K562 (cell line): Measurements from ENCODE around the gene CNTRL. TPM values are rescaled to one million over a fixed set of nuclear protein-coding genes. Genes with fewer than 3 reads are reported as not detected.

Experiments used
- CCNT2 ChIP-seq: IDR thresholded peaks from 2 replicates; pipeline ENCODE4 v1.6.1; 2011; ENCODE audit warnings: borderline replicate concordance, low read depth, mild to moderate bottlenecking, moderate library complexity, mixed read lengths, low read length; ENCODE audit not compliant: insufficient read length; ENCODE audit errors: extremely low read depth
- HEY1 ChIP-seq: fragments of 250-450 bp; sonication (Bioruptor Pico); IDR thresholded peaks from 2 replicates; pipeline ENCODE4 v1.5.0; 2020; ENCODE audit warnings: mild to moderate bottlenecking, moderate library complexity, borderline replicate concordance
- HLTF ChIP-seq: fragments of 450-650 bp; IDR thresholded peaks from 2 replicates; pipeline ENCODE4 v1.6.1; 2016
- HNRNPH1 ChIP-seq: fragments of 200-400 bp; formaldehyde crosslinking; optimal IDR thresholded peaks from 2 replicates; pipeline ENCODE3; 2017; ENCODE audit warnings: low read depth, mild to moderate bottlenecking, low read length, moderate library complexity
- OTX1 ChIP-seq: fragments of 450-650 bp; formaldehyde crosslinking; IDR thresholded peaks from 2 replicates; pipeline ENCODE4 v1.4.0; 2022; ENCODE audit warnings: mild to moderate bottlenecking
- POLR2B ChIP-seq: fragments of 450-650 bp; IDR thresholded peaks from 2 replicates; pipeline ENCODE4 v1.6.1; 2018; ENCODE audit warnings: low read depth; ENCODE audit not compliant: partially characterized antibody
- PYGO2 ChIP-seq: fragments of 450-650 bp; IDR thresholded peaks from 2 replicates; pipeline ENCODE4 v1.6.1; 2016; ENCODE audit warnings: mild to moderate bottlenecking, missing genetic modification characterization, moderate library complexity, missing compliant biosample characterization
- RBFOX2 ChIP-seq: fragments of 200-400 bp; formaldehyde crosslinking; IDR thresholded peaks from 2 replicates; pipeline ENCODE4 v1.6.1; 2017; ENCODE audit warnings: low read depth, mild to moderate bottlenecking, low read length, moderate library complexity
- RNF2 ChIP-seq: sonication (generic); IDR thresholded peaks from 2 replicates; pipeline ENCODE4 v1.6.1; 2016
- SAP30 ChIP-seq: fragments of 200-600 bp; sonication (generic); IDR thresholded peaks from 2 replicates; pipeline ENCODE4 v1.6.1; 2012; ENCODE audit warnings: borderline replicate concordance, low read depth, mild to moderate bottlenecking, moderate library complexity, low read length, control low read depth, inconsistent platforms; ENCODE audit not compliant: insufficient read depth, poor library complexity, severe bottlenecking
- SNRNP70 ChIP-seq: fragments of 200-400 bp; formaldehyde crosslinking; optimal IDR thresholded peaks from 2 replicates; pipeline ENCODE3; 2017; ENCODE audit warnings: low read depth, low read length
- SREBF1 ChIP-seq: fragments of 150-350 bp; IDR thresholded peaks from 2 replicates; pipeline ENCODE4 v1.6.1; 2014; ENCODE audit warnings: antibody characterized with exemption, low read depth, low read length, borderline replicate concordance
- ZBTB8A ChIP-seq: fragments of 450-650 bp; IDR thresholded peaks from 2 replicates; pipeline ENCODE4 v1.6.1; 2018; ENCODE audit warnings: mild to moderate bottlenecking, moderate library complexity; ENCODE audit not compliant: partially characterized antibody
- ZC3H8 ChIP-seq: fragments of 450-650 bp; IDR thresholded peaks from 2 replicates; pipeline ENCODE4 v1.6.1; 2017
- ZKSCAN3 ChIP-seq: fragments of 250-450 bp; sonication (Bioruptor Pico); IDR thresholded peaks from 2 replicates; pipeline ENCODE4 v1.4.0; 2020
- polyA plus RNA-seq, 8 experiments: library from polyadenylated mRNA; depleted of rRNA in 4 of 8; stranded (reverse) in 5 of 8; unstranded in 3 of 8; fragments of >200 nt; fragmentation: Nextera tagmentation in 2 of 8; fragmentation: Illumina TruSeq in 1 of 8; extraction: Ambion mirVana in 2 of 8; extraction: Trizol in 1 of 8; gene quantifications; 2 replicates each; pipeline versions ENCODE4 v1.2.1 to v1.2.3, GENCODE V29; 2011 to 2014; ENCODE audit warnings: inconsistent platforms in 1 of 8, missing spikeins in 1 of 8
- total RNA-seq, 7 experiments: library from RNA; depleted of rRNA in 6 of 7; stranded (reverse); fragments of >200 nt in 6 of 7; fragmentation: Illumina TruSeq in 2 of 7; extraction: Trizol in 2 of 7; gene quantifications; 2 replicates each; pipeline versions ENCODE4 v1.2.1 to v1.2.3, GENCODE V29; 2011 to 2021; ENCODE audit warnings: low replicate concordance in 1 of 7
- TF ChIP-seq, protein P1 (sequence below): sonication (generic); formaldehyde crosslinking; IDR thresholded peaks from 2 replicates; pipeline ENCODE4 v1.8.0; 2023; ENCODE audit warnings: mild to moderate bottlenecking, missing genetic modification reagents
- TF ChIP-seq, protein P2 (sequence below): fragments of 450-650 bp; formaldehyde crosslinking; IDR thresholded peaks from 2 replicates; pipeline ENCODE4 v1.4.0; 2022; ENCODE audit warnings: missing genetic modification characterization
- TF ChIP-seq, protein P3 (sequence below): fragments of 450-650 bp; conservative IDR thresholded peaks from 2 replicates; pipeline ENCODE4 v1.6.1; 2016; ENCODE audit warnings: missing genetic modification characterization, low read depth, mild to moderate bottlenecking, missing compliant biosample characterization, moderate library complexity
- TF ChIP-seq, protein P4 (sequence below): sonication (generic); formaldehyde crosslinking; IDR thresholded peaks from 2 replicates; pipeline ENCODE4 v1.8.1; 2023; ENCODE audit warnings: mild to moderate bottlenecking, missing genetic modification reagents
- TF ChIP-seq, protein P5 (sequence below): IDR thresholded peaks from 2 replicates; pipeline ENCODE4 v1.6.1; 2011; ENCODE audit not compliant: insufficient read length; ENCODE audit errors: extremely low read depth

CNTRL gene
- total and polyA plus RNA-seq, 9 of the 15 experiments (the other 6 are each of a cell fraction or from before 2014, with no cell fraction given), result 9.2 to 28.9 (median 20.5) TPM

DNA sequence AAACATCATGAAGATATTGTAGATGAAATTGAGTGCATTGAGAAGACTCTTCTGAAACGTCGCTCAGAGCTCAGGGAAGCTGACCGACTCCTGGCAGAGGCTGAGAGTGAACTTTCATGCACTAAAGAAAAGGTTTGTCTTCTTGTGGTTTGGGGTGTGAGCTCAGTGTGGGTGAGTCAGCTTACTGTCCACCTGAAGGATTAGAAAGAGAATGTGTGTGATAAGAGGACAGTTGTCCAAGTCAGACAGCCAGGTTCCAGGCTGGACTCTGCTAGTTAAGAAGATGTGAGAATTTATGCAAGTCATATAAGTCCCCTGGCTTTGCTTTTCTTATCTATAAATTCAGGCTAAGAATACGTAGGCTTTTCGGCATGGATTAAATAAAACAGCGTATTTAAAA lies 80.0 kb downstream of the CNTRL start (continued):
- TF ChIP-seq, protein P1, sequence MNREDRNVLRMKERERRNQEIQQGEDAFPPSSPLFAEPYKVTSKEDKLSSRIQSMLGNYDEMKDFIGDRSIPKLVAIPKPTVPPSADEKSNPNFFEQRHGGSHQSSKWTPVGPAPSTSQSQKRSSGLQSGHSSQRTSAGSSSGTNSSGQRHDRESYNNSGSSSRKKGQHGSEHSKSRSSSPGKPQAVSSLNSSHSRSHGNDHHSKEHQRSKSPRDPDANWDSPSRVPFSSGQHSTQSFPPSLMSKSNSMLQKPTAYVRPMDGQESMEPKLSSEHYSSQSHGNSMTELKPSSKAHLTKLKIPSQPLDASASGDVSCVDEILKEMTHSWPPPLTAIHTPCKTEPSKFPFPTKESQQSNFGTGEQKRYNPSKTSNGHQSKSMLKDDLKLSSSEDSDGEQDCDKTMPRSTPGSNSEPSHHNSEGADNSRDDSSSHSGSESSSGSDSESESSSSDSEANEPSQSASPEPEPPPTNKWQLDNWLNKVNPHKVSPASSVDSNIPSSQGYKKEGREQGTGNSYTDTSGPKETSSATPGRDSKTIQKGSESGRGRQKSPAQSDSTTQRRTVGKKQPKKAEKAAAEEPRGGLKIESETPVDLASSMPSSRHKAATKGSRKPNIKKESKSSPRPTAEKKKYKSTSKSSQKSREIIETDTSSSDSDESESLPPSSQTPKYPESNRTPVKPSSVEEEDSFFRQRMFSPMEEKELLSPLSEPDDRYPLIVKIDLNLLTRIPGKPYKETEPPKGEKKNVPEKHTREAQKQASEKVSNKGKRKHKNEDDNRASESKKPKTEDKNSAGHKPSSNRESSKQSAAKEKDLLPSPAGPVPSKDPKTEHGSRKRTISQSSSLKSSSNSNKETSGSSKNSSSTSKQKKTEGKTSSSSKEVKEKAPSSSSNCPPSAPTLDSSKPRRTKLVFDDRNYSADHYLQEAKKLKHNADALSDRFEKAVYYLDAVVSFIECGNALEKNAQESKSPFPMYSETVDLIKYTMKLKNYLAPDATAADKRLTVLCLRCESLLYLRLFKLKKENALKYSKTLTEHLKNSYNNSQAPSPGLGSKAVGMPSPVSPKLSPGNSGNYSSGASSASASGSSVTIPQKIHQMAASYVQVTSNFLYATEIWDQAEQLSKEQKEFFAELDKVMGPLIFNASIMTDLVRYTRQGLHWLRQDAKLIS, result no peak
- TF ChIP-seq RNF2 (0 out of 2 replicates have a peak, but pooled peaks have one; percentile 39), HLTF (no peak), SREBF1 (no peak), SNRNP70 (no peak), SAP30 (no peak), ZBTB8A (no peak), HNRNPH1 (no peak), PYGO2 (tag) (no peak), POLR2B (no peak), CCNT2 (peak; percentile 51), RBFOX2 (no peak), ZC3H8 (no peak), ZKSCAN3 (no peak), OTX1 (no peak), HEY1 (no peak)
- TF ChIP-seq, protein P2, sequence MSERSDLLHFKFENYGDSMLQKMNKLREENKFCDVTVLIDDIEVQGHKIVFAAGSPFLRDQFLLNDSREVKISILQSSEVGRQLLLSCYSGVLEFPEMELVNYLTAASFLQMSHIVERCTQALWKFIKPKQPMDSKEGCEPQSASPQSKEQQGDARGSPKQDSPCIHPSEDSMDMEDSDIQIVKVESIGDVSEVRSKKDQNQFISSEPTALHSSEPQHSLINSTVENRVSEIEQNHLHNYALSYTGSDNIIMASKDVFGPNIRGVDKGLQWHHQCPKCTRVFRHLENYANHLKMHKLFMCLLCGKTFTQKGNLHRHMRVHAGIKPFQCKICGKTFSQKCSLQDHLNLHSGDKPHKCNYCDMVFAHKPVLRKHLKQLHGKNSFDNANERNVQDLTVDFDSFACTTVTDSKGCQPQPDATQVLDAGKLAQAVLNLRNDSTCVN (CRISPR knock-in tag), result no peak
- TF ChIP-seq, protein P3, sequence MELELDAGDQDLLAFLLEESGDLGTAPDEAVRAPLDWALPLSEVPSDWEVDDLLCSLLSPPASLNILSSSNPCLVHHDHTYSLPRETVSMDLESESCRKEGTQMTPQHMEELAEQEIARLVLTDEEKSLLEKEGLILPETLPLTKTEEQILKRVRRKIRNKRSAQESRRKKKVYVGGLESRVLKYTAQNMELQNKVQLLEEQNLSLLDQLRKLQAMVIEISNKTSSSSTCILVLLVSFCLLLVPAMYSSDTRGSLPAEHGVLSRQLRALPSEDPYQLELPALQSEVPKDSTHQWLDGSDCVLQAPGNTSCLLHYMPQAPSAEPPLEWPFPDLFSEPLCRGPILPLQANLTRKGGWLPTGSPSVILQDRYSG (tag), result no peak
- TF ChIP-seq, protein P4, sequence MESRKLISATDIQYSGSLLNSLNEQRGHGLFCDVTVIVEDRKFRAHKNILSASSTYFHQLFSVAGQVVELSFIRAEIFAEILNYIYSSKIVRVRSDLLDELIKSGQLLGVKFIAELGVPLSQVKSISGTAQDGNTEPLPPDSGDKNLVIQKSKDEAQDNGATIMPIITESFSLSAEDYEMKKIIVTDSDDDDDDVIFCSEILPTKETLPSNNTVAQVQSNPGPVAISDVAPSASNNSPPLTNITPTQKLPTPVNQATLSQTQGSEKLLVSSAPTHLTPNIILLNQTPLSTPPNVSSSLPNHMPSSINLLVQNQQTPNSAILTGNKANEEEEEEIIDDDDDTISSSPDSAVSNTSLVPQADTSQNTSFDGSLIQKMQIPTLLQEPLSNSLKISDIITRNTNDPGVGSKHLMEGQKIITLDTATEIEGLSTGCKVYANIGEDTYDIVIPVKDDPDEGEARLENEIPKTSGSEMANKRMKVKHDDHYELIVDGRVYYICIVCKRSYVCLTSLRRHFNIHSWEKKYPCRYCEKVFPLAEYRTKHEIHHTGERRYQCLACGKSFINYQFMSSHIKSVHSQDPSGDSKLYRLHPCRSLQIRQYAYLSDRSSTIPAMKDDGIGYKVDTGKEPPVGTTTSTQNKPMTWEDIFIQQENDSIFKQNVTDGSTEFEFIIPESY (CRISPR knock-in tag), result no peak
- TF ChIP-seq, protein P5, sequence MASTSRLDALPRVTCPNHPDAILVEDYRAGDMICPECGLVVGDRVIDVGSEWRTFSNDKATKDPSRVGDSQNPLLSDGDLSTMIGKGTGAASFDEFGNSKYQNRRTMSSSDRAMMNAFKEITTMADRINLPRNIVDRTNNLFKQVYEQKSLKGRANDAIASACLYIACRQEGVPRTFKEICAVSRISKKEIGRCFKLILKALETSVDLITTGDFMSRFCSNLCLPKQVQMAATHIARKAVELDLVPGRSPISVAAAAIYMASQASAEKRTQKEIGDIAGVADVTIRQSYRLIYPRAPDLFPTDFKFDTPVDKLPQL, result no peak
